ENCODE data around the gene P2RX4. TPM values are rescaled to one million over a fixed set of nuclear protein-coding genes. Genes with fewer than 3 reads are reported as not detected.
"Not testable (repeated sequence)": the region's sequence is repeated elsewhere in the genome, so short reads cannot be mapped to it uniquely, and the experiment has no call there.

P2RX4 gene
- total and polyA plus RNA-seq, 2 of the 4 experiments (the other 2 are of a cell fraction): 9.5 to 12.6 TPM

- H3K4ac ChIP-seq (ENCODE audit: low read depth, low read length); H3K9me3 ChIP-seq (ENCODE audit: control insufficient read depth, insufficient read depth, low read length); DNase-seq; H3K27me3 ChIP-seq (ENCODE audit: control insufficient read depth, insufficient read depth, low read length); H2BK15ac ChIP-seq (ENCODE audit: low read depth, low read length); H3K4me2 ChIP-seq (ENCODE audit: low read depth, low read length); H3K9me1 ChIP-seq (ENCODE audit: insufficient read depth, low read length); H3K79me1 ChIP-seq (ENCODE audit: low read depth in 1 of 2, low read length in 2 of 2); H3K27ac ChIP-seq (ENCODE audit: insufficient read depth, low read length); H3K9ac ChIP-seq (ENCODE audit: low read depth, low read length); H4K5ac ChIP-seq (ENCODE audit: low read depth, low read length); H3K18ac ChIP-seq (ENCODE audit: low read depth, low read length); CTCF ChIA-PET; H3K4me1 ChIP-seq (ENCODE audit: control insufficient read depth, insufficient read depth, low read length); H2BK5ac ChIP-seq (ENCODE audit: low read depth, low read length, poor library complexity, severe bottlenecking); BruUV-seq (replicated peaks); dilution Hi-C loops (cut with HindIII; ENCODE audit: low sequenced_read_pairs, unreplicated experiment); H2BK20ac ChIP-seq (ENCODE audit: low read depth, low read length); H3K23ac ChIP-seq (ENCODE audit: low read depth, low read length); POLR2A ChIA-PET (ENCODE audit: unreplicated experiment); ATAC-seq (ENCODE audit: low read depth); H3K4me3 ChIP-seq (ENCODE audit: insufficient read depth, low read depth, low read length); H3K56ac ChIP-seq (ENCODE audit: extremely low read depth, insufficient read depth, low read length); H2AK9ac ChIP-seq (replicated peaks; ENCODE audit: low read depth, low read length, poor library complexity); intact Hi-C loops (cut with micrococcal nuclease); H3K14ac ChIP-seq (replicated peaks; ENCODE audit: low read depth, low read length); H2AK5ac ChIP-seq (ENCODE audit: low read depth, low read length); H3K36me3 ChIP-seq (ENCODE audit: control insufficient read depth, insufficient read depth, low read length); H2AFZ ChIP-seq (replicated peaks; ENCODE audit: low read length, poor library complexity); H2BK120ac ChIP-seq (ENCODE audit: low read depth, low read length); H4K20me1 ChIP-seq (ENCODE audit: insufficient read depth, low read length); H4K8ac ChIP-seq (ENCODE audit: low read depth in 2 of 2, low read length in 2 of 2); in situ Hi-C loops (cut with MboI; ENCODE audit: low sequenced_read_pairs); H4K91ac ChIP-seq (ENCODE audit: insufficient read depth, low read depth, low read length): not testable (repeated sequence)
- no CpG with 5 or more reads among the region's 6 CpGs for WGBS, 2 experiments (ENCODE audit: extremely low coverage in 2 of 2, insufficient read length in 1 of 2)
Observed at GRCh38 chr12:121201140-121201539, 8.8 kb upstream of the P2RX4 start.
